IMR-90 (cell line): ENCODE results near the gene APOA4. TPM values are rescaled to one million over a fixed set of nuclear protein-coding genes. Genes with fewer than 3 reads are reported as not detected.

Experiments
- ATAC-seq: fragments of 200-7000 bp; cut with Tn5 transposase; 2 replicates; pipeline ENCODE4 v1.9.1; 2020; ENCODE audit warnings: low read depth, mild to moderate bottlenecking, moderate library complexity
- BruUV-seq: library from RNA; stranded (reverse); fragments of 400-500 nt; replicated peaks from 2 replicates; lab custom pipeline; 2021; lab: Mats Ljungman, UMichigan
- CTCF ChIA-PET: fragments of 300-600 bp; formaldehyde crosslinking; extraction: SDS; loops from one replicate; lab custom pipeline; 2021; ENCODE audit warnings: antibody characterized with exemption; lab: Yijun Ruan, JAX
- POLR2A ChIA-PET: fragments of 300-600 bp; sonication (Branson Sonifier 250); formaldehyde crosslinking; loops from one replicate; lab custom pipeline; 2022; ENCODE audit warnings: antibody characterized with exemption; ENCODE audit not compliant: unreplicated experiment; lab: Charles Lee
- DNase-seq: peaks from one replicate; pipeline ENCODE4 v3.0.0; 2013
- H2AFZ ChIP-seq: replicated peaks from 2 replicates; pipeline ENCODE3; 2013; ENCODE audit warnings: low read length, mild to moderate bottlenecking; ENCODE audit not compliant: poor library complexity
- H2AK5ac ChIP-seq: 2 replicates; pipeline ENCODE4 v1.6.1; 2013; ENCODE audit warnings: low read depth, low read length, inconsistent platforms
- H2AK9ac ChIP-seq: replicated peaks from 2 replicates; pipeline ENCODE3; 2013; ENCODE audit warnings: mild to moderate bottlenecking, low read depth, low read length, moderate library complexity; ENCODE audit not compliant: poor library complexity
- H2BK120ac ChIP-seq: 2 replicates; pipeline ENCODE4 v1.6.1; 2013; ENCODE audit warnings: low read depth, low read length, inconsistent platforms
- H2BK15ac ChIP-seq: 3 replicates; pipeline ENCODE4 v1.6.1; 2013; ENCODE audit warnings: low read depth, low read length, inconsistent platforms
- H2BK20ac ChIP-seq: 2 replicates; pipeline ENCODE4 v1.6.1; 2013; ENCODE audit warnings: low read depth, mild to moderate bottlenecking, inconsistent platforms, low read length, moderate library complexity
- H2BK5ac ChIP-seq: 2 replicates; pipeline ENCODE4 v1.6.1; 2013; ENCODE audit warnings: mild to moderate bottlenecking, low read depth, low read length, inconsistent platforms; ENCODE audit not compliant: poor library complexity, severe bottlenecking
- H3K14ac ChIP-seq: replicated peaks from 2 replicates; pipeline ENCODE4 v1.6.1; 2013; ENCODE audit warnings: low read depth, low read length, inconsistent platforms
- H3K18ac ChIP-seq: 2 replicates; pipeline ENCODE4 v1.6.1; 2013; ENCODE audit warnings: low read depth, low read length, control low read depth
- H3K23ac ChIP-seq: 2 replicates; pipeline ENCODE4 v1.6.1; 2013; ENCODE audit warnings: low read depth, low read length, inconsistent platforms
- H3K27ac ChIP-seq: 2 replicates; pipeline ENCODE4 v1.5.1; 2013; ENCODE audit warnings: mild to moderate bottlenecking, control low read depth, low read length; ENCODE audit not compliant: insufficient read depth
- H3K27me3 ChIP-seq: 2 replicates; pipeline ENCODE4 v1.6.1; 2013; ENCODE audit warnings: low read length; ENCODE audit not compliant: control insufficient read depth, insufficient read depth
- H3K36me3 ChIP-seq: 2 replicates; pipeline ENCODE4 v1.6.1; 2013; ENCODE audit warnings: low read length, mixed read lengths; ENCODE audit not compliant: control insufficient read depth, insufficient read depth
- H3K4ac ChIP-seq: 2 replicates; pipeline ENCODE4 v1.6.1; 2013; ENCODE audit warnings: low read depth, low read length, inconsistent platforms
- H3K4me1 ChIP-seq: 2 replicates; pipeline ENCODE4 v1.6.1; 2013; ENCODE audit warnings: low read length, mixed read lengths; ENCODE audit not compliant: control insufficient read depth, insufficient read depth
- H3K4me2 ChIP-seq: 2 replicates; pipeline ENCODE4 v1.6.1; 2013; ENCODE audit warnings: low read depth, mild to moderate bottlenecking, control low read depth, low read length, moderate library complexity
- H3K4me3 ChIP-seq: 2 replicates; pipeline ENCODE4 v1.5.1; 2013; ENCODE audit warnings: low read depth, mild to moderate bottlenecking, control low read depth, low read length, moderate library complexity; ENCODE audit not compliant: insufficient read depth
- H3K56ac ChIP-seq: 2 replicates; pipeline ENCODE4 v1.6.1; 2013; ENCODE audit warnings: low read length, inconsistent platforms; ENCODE audit not compliant: insufficient read depth; ENCODE audit errors: extremely low read depth
- H3K79me1 ChIP-seq, 2 experiments: 2 replicates each; pipeline ENCODE4 v1.6.1; 2013; ENCODE audit warnings: low read length in 2 of 2, inconsistent platforms in 1 of 2, low read depth in 1 of 2
- H3K9ac ChIP-seq: 2 replicates; pipeline ENCODE4 v1.6.1; 2013; ENCODE audit warnings: low read depth, low read length, control low read depth
- H3K9me1 ChIP-seq: 2 replicates; pipeline ENCODE4 v1.6.1; 2013; ENCODE audit warnings: low read length, inconsistent platforms; ENCODE audit not compliant: insufficient read depth
- H3K9me3 ChIP-seq: 2 replicates; pipeline ENCODE4 v1.6.1; 2013; ENCODE audit warnings: low read length; ENCODE audit not compliant: control insufficient read depth, insufficient read depth
- H4K20me1 ChIP-seq: 2 replicates; pipeline ENCODE4 v1.6.1; 2013; ENCODE audit warnings: low read length, inconsistent platforms; ENCODE audit not compliant: insufficient read depth
- H4K5ac ChIP-seq: 2 replicates; pipeline ENCODE4 v1.6.1; 2013; ENCODE audit warnings: mild to moderate bottlenecking, low read depth, low read length, control low read depth
- H4K8ac ChIP-seq, 2 experiments: 2 replicates each; pipeline ENCODE4 v1.6.1; 2013; ENCODE audit warnings: low read depth in 2 of 2, low read length in 2 of 2, control low read depth in 1 of 2, inconsistent platforms in 1 of 2
- H4K91ac ChIP-seq: 2 replicates; pipeline ENCODE4 v1.6.1; 2013; ENCODE audit warnings: low read depth, low read length, inconsistent platforms; ENCODE audit not compliant: insufficient read depth
- BHLHE40 ChIP-seq: fragments of 150-350 bp; IDR thresholded peaks from 2 replicates; pipeline ENCODE4 v1.6.1; 2016; ENCODE audit warnings: mild to moderate bottlenecking, low read depth, low read length
- CEBPB ChIP-seq: IDR thresholded peaks from 2 replicates; pipeline ENCODE4 v1.6.1; 2012; ENCODE audit warnings: low read depth, low read length, improper control_type of control experiment
- CHD1 ChIP-seq: IDR thresholded peaks from 2 replicates; pipeline ENCODE4 v1.6.1; 2012; ENCODE audit warnings: low read depth, low read length, improper control_type of control experiment
- ELK1 ChIP-seq: fragments of 150-350 bp; IDR thresholded peaks from 2 replicates; pipeline ENCODE4 v1.6.1; 2016; ENCODE audit warnings: low read depth, mild to moderate bottlenecking, low read length, moderate library complexity, borderline replicate concordance
- FOS ChIP-seq: fragments of 150-350 bp; IDR thresholded peaks from 2 replicates; pipeline ENCODE4 v1.6.1; 2016; ENCODE audit warnings: low read depth, low read length
- MAFK ChIP-seq: IDR thresholded peaks from 2 replicates; pipeline ENCODE4 v1.6.1; 2012; ENCODE audit warnings: low read depth, low read length, improper control_type of control experiment
- MAZ ChIP-seq: IDR thresholded peaks from 2 replicates; pipeline ENCODE4 v1.6.1; 2012; ENCODE audit warnings: low read depth, mild to moderate bottlenecking, low read length, improper control_type of control experiment, moderate library complexity, borderline replicate concordance
- MXI1 ChIP-seq: IDR thresholded peaks from 2 replicates; pipeline ENCODE4 v1.6.1; 2012; ENCODE audit warnings: low read depth, mild to moderate bottlenecking, low read length, moderate library complexity, borderline replicate concordance
- NFE2L2 ChIP-seq: fragments of 150-350 bp; IDR thresholded peaks from 2 replicates; pipeline ENCODE4 v1.6.1; 2016; ENCODE audit warnings: low read depth, mild to moderate bottlenecking, low read length
- POLR2A ChIP-seq: IDR thresholded peaks from 2 replicates; pipeline ENCODE4 v1.6.1; 2012; ENCODE audit warnings: mild to moderate bottlenecking, low read depth, low read length
- RAD21 ChIP-seq: IDR thresholded peaks from 2 replicates; pipeline ENCODE4 v1.6.1; 2012; ENCODE audit warnings: low read length, improper control_type of control experiment
- RCOR1 ChIP-seq: IDR thresholded peaks from 2 replicates; pipeline ENCODE4 v1.6.1; 2012; ENCODE audit warnings: mild to moderate bottlenecking, low read length, improper control_type of control experiment; ENCODE audit not compliant: insufficient replicate concordance
- RFX5 ChIP-seq: IDR thresholded peaks from 2 replicates; pipeline ENCODE4 v1.8.0; 2012; ENCODE audit warnings: low read depth, mild to moderate bottlenecking, low read length, moderate library complexity
- SMC3 ChIP-seq: fragments of 150-350 bp; IDR thresholded peaks from 2 replicates; pipeline ENCODE4 v1.6.1; 2016; ENCODE audit warnings: low read depth, mild to moderate bottlenecking, antibody characterized with exemption, low read length, moderate library complexity
- WGBS, 2 experiments: methylation state at CpG; one replicate each; pipeline versions ENCODE4 v1.1.5 to v1.1.7; 2013; ENCODE audit warnings: missing lambda C conversion rate in 2 of 2; ENCODE audit not compliant: insufficient read length in 1 of 2; ENCODE audit errors: extremely low coverage in 2 of 2; 5-methylcytosine and 5-hydroxymethylcytosine counted together
- dilution Hi-C: fragments of 300-500 bp; cut with HindIII; formaldehyde crosslinking; loops from one replicate; pipeline ENCODE4 v1.14.3; 2018; ENCODE audit warnings: low sequenced_read_pairs; ENCODE audit not compliant: unreplicated experiment
- in situ Hi-C: fragments of 300-500 bp; cut with MboI; formaldehyde crosslinking; loops from 3 replicates; pipeline ENCODE4 v1.14.3; 2019; ENCODE audit warnings: low sequenced_read_pairs, inconsistent platforms, mixed read lengths
- intact Hi-C: fragments of 100-400 bp; cut with micrococcal nuclease; formaldehyde crosslinking; loops from 2 replicates; pipeline ENCODE4 v1.10.0; 2022
- polyA plus RNA-seq, 3 experiments: library from polyadenylated mRNA; depleted of rRNA; stranded (reverse); fragments of >200 nt; gene quantifications; 2 replicates each; pipeline ENCODE4 v1.2.3, GENCODE V29; 2012; ENCODE audit warnings: low replicate concordance in 1 of 3
- total RNA-seq: library from RNA; depleted of rRNA; stranded (reverse); fragments of >200 nt; gene quantifications from 2 replicates; pipeline ENCODE4 v1.2.3, GENCODE V29; 2012
- TF ChIP-seq, protein P1 (sequence below): conservative IDR thresholded peaks from 2 replicates; pipeline ENCODE4 v1.5.1; 2012; ENCODE audit warnings: mild to moderate bottlenecking, low read depth, low read length, improper control_type of control experiment
- TF ChIP-seq, protein P2 (sequence below): fragments of 150-350 bp; IDR thresholded peaks from 2 replicates; pipeline ENCODE4 v1.6.1; 2017; ENCODE audit warnings: mild to moderate bottlenecking, antibody characterized with exemption, low read length, low read depth

APOA4 gene
- total and polyA plus RNA-seq, 2 of the 4 experiments (the other 2 are of a cell fraction): not detected

DNA sequence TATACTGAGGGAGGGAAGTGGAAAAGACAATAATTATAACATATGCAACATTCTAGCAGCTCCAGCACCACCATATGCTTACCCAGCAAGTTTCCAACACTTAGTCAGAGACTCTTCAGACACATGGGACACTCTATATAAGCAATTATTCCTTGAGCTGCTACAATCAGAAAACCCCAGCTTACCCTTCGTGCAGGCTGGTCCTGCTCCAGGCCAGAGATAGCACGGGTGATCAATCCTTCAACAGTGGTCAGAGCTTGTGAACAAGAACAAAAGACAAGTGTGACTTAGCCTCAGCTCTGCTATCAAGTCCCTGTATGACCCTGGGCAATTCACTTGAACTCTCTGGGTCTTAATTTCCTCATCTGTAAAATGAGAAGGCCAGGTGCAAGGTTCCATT, 36.8 kb downstream of the APOA4 start:
- H3K4ac ChIP-seq: no peak overlapping the region
- H2AK5ac ChIP-seq: no peak overlapping the region
- H2AK9ac ChIP-seq: no peak overlapping the region
- H3K14ac ChIP-seq: no peak overlapping the region
- ATAC-seq (no peak), DNase-seq (no peak)
- no peak overlapping the region for H3K18ac ChIP-seq
- no peaks in the 10 kb centered on the region for H3K9me3 ChIP-seq
- H3K27ac ChIP-seq: no peak overlapping the region
- dilution Hi-C loops (no loop called here), in situ Hi-C loops (loop anchor here (5.0 kb wide), 1 partner anchor 446 kb away; the partner anchor contains the start of genes PCSK7 and RNF214), intact Hi-C loops (no loop called here)
- no TSS peak for BruUV-seq
- H2AFZ ChIP-seq: no peak overlapping the region
- no peak overlapping the region for H2BK5ac ChIP-seq
- no peak overlapping the region for H3K9ac ChIP-seq
- H3K4me3 ChIP-seq: no peak overlapping the region
- H4K8ac ChIP-seq: no peak overlapping the region
- ChIA-PET POLR2A (no interaction called here), CTCF (interaction anchor here (1.0 to 1.3 kb wide), 2 partner anchors 49 to 320 kb away, joined by 3 to 5 read pairs; no protein-coding TSS in a partner anchor)
- 0 out of 2 replicates have a peak, but pooled peaks cover 4% of the 10 kb centered on the region for H4K20me1 ChIP-seq
- no peak overlapping the region for H3K23ac ChIP-seq
- H4K5ac ChIP-seq: no peak overlapping the region
- H3K79me1 ChIP-seq: peaks cover 42 to 57% of the 10 kb centered on the region in 2 experiments
- H2BK120ac ChIP-seq: no peak overlapping the region
- no peaks in the 10 kb centered on the region for H3K27me3 ChIP-seq
- no peak for TF ChIP-seq BHLHE40
- TF ChIP-seq, protein P1, sequence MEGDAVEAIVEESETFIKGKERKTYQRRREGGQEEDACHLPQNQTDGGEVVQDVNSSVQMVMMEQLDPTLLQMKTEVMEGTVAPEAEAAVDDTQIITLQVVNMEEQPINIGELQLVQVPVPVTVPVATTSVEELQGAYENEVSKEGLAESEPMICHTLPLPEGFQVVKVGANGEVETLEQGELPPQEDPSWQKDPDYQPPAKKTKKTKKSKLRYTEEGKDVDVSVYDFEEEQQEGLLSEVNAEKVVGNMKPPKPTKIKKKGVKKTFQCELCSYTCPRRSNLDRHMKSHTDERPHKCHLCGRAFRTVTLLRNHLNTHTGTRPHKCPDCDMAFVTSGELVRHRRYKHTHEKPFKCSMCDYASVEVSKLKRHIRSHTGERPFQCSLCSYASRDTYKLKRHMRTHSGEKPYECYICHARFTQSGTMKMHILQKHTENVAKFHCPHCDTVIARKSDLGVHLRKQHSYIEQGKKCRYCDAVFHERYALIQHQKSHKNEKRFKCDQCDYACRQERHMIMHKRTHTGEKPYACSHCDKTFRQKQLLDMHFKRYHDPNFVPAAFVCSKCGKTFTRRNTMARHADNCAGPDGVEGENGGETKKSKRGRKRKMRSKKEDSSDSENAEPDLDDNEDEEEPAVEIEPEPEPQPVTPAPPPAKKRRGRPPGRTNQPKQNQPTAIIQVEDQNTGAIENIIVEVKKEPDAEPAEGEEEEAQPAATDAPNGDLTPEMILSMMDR: no peak
- no peak for TF ChIP-seq RCOR1
- no peak for TF ChIP-seq RFX5
- no peak for TF ChIP-seq POLR2A
- TF ChIP-seq NFE2L2: no peak
- no peak for TF ChIP-seq SMC3
- TF ChIP-seq RAD21: no peak
- TF ChIP-seq MAFK: no peak
- TF ChIP-seq MAZ: no peak
- TF ChIP-seq MXI1: no peak
- no peak for TF ChIP-seq CEBPB
- TF ChIP-seq ELK1: no peak
- no peak for TF ChIP-seq FOS
- no peak for TF ChIP-seq CHD1
- TF ChIP-seq, protein P2, sequence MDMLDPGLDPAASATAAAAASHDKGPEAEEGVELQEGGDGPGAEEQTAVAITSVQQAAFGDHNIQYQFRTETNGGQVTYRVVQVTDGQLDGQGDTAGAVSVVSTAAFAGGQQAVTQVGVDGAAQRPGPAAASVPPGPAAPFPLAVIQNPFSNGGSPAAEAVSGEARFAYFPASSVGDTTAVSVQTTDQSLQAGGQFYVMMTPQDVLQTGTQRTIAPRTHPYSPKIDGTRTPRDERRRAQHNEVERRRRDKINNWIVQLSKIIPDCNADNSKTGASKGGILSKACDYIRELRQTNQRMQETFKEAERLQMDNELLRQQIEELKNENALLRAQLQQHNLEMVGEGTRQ: no peak
- no peak overlapping the region for H3K56ac ChIP-seq
- no peak overlapping the region for H2BK15ac ChIP-seq
- no peak overlapping the region for H3K4me2 ChIP-seq
- no peak overlapping the region for H4K91ac ChIP-seq
- no peak overlapping the region for H2BK20ac ChIP-seq
- H3K4me1 ChIP-seq: peaks cover 7% of the 10 kb centered on the region
- 92% methylated on average over 2 of the region's 2 CpGs; no CpG with 5 or more reads in 1 of the 2 experiments for WGBS, 2 experiments
- peaks cover 20% of the 10 kb centered on the region; the same call in 1 of the 2 replicates for H3K9me1 ChIP-seq
- H3K36me3 ChIP-seq: peaks cover 35% of the 10 kb centered on the region
